GM19467 (cell line): ENCODE measurements around the gene THNSL1.
"Not testable (repeated sequence)": the region's sequence is repeated elsewhere in the genome, so short reads cannot be mapped to it uniquely, and the experiment has no call there.

ENCODE experiments used
- ATAC-seq: cut with Tn5 transposase; IDR thresholded peaks from one replicate; pipeline ENCODE4 v1.9.1; 2021; ENCODE audit warnings: mild to moderate bottlenecking, moderate library complexity; ENCODE audit not compliant: unreplicated experiment

Gene THNSL1

DNA sequence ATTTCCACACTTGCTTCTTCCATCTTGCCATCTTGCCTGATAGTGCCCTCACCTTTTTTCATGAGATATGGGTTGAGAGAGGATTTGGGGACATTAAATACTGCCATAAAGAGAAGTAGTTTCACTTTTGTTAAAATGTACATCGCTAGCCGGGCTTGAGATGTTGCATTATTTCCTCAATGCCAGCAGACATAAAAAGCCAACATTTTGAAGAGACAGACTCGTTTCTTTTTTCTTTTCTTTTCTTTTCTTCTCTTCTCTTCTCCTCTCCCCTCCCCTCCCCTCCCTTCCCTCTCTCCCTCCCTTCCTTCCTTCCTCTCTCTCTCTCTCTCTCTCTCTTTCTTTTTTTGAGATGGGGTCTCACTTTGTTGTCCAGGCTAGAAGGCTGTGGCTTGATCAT, 18.4 kb upstream of the THNSL1 start:
- ATAC-seq: no peak

DNA sequence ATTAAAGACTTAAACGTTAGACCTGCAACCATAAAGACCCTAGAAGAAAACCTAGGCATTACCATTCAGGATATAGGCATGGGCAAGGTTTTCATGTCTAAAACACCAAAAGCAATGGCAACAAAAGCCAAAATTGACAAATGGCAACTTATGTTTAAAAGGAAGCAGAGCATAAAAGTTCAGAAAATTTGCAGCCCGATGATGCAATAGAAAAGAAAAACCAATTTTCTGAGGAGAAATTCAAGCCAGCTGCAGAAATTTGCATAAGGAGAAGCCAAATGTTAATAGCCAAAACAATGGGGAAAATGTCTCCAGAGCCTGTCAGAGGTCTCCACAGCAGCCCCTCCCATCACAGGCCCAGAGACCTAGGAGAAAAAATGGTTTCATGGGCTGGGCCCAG, 4.8 kb upstream of the THNSL1 start:
- ATAC-seq: not testable (repeated sequence)

DNA sequence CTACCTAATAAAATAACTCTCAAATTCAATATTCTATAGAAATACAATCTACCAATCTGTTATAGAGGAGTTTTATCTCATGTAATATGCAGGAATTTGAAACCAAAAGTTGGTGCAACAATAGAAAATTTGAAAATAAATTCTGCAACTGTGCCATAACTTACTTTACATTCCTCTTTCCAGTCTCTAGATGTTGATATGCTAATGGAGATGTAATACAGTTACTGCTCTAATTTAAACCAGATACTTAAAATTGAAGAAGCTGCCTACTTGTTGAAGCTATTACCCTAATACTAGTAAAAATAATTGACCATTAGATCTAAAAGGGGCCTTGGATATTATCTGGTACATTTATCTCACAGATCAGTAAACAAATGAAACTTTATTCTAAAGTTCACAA, 1.8 kb upstream of the THNSL1 start:
- no peak for ATAC-seq

- ATAC-seq: peak; percentile 60
These were observed 510 bp upstream of the THNSL1 start, which contains the start of gene ENKUR for GRCh38 chr10:25015828-25016375. Gene ENKUR (minus strand): TSS chr10:25016158. CDS start chr10:25015936, 222 bp downstream.

GRCh38 chr10:25017154-25017590, 760 bp downstream of the THNSL1 start:
- peak; percentile 0 for ATAC-seq

GRCh38 chr10:25017661-25018060, 1.2 kb downstream of the THNSL1 start:
- ATAC-seq: no peak

- ATAC-seq: no peak
These were observed 2.3 kb downstream of the THNSL1 start for GRCh38 chr10:25018703-25019102.

GRCh38 chr10:25023278-25023677, 6.9 kb downstream of the THNSL1 start:
- no peak for ATAC-seq

- no peak for ATAC-seq
These were observed 8.1 kb downstream of the THNSL1 start for GRCh38 chr10:25024528-25024927.

GRCh38 chr10:25026463-25026862, 10.1 kb downstream of the THNSL1 start:
- no peak for ATAC-seq

DNA sequence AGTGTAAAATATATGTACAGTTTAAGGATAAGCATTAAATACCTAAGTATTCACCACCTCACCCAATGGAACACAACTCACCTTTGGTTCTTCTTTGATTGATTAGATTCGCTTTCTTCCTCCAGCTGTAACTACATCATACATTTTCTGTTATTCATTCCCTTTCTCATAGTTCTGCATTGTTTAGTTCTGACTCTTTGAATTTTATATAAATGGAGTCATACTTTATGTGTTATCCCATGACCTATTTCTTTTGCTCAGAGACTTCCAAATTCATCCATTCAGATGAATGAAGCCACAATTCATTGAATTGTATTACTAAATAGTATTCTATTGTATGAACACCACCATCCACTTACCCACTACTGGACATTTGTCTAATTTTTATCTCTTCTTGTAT, 12.3 kb downstream of the THNSL1 start:
- no peak for ATAC-seq

GRCh38 chr10:25029519-25029918, 13.1 kb downstream of the THNSL1 start:
- ATAC-seq: no peak

- no peak for ATAC-seq
These were observed 20.0 kb downstream of the THNSL1 start for GRCh38 chr10:25036381-25036780.

DNA sequence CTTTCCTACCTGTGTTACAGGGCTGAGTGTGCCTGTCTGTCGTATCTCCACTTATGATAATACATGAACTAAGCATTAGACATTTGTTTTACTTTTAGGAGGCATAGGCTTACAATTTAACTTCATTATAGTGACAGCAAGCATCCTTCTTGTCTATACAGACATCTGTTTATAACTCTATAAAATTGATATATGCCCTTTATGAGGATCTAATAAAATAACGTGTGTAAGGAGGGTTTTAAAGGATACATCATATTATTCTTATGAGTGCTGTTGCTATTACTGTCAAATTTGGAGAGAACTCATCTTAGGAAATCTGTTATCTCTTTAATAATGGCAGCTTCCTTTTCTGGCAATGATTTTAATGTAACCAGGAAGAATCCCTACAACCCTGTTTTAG, 21.9 kb downstream of the THNSL1 start:
- no peak for ATAC-seq

GRCh38 chr10:25039531-25039930, 23.1 kb downstream of the THNSL1 start:
- no peak for ATAC-seq

DNA sequence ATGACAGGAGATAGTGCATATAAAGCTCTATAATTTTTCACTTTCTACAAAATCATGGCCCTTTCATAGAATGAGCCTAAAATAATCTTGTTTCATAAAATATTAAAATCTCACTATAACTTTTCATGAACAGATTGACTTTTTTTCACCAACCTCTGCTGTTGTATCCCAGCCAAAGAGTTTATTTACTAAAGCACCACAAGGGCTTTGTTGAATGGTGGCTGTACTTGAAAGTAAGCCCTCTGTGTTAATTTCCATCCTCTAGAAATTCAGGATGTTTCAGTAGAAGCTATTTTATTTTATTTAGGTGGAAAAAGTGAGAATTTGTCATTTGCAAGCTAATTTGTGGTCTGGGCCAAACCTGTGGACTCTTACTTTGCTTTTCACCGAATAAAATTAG, 30.2 kb downstream of the THNSL1 start:
- no peak for ATAC-seq

DNA sequence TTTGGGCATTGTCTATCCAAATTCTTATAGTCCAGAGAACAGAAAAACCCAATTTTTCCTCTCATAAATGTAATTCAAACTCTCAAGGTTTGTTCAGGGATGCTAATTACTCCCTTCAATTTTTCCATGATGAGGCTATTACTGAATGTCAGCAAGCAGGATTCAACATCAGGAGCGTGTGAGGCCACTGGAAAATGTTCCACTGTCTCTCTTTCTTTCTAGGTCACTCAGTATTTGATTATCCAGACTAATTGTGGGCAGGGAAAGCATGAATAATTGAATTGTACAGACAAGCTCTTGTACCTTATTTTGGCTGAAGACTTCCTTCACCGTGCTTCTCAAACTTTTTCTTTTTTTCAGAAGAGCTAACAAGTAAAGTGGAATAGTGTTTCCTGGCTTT, 30.7 kb downstream of the THNSL1 start:
- ATAC-seq: no peak

- ATAC-seq: no peak
These were observed 31.3 kb downstream of the THNSL1 start for GRCh38 chr10:25047591-25048301.

DNA sequence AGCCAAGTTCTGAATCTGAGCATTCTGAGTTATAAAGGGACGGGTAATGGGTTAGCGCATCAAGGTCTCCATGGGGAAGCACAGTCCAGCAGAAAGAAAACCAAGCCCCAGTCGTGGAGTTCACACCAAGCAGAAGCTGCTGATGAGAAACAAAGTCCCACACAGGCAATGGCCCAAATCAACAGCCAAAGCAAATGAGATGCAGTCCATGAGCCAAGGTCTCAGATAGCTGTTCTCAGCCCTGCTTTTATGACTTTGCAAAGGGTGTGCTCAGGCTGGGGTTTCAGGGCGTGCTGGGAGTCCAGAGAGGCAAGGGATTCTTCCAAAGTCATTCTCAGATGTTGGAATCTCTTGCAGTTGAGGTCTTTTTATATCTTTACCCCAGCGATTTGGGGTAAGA, 32.0 kb downstream of the THNSL1 start:
- ATAC-seq: no peak

DNA sequence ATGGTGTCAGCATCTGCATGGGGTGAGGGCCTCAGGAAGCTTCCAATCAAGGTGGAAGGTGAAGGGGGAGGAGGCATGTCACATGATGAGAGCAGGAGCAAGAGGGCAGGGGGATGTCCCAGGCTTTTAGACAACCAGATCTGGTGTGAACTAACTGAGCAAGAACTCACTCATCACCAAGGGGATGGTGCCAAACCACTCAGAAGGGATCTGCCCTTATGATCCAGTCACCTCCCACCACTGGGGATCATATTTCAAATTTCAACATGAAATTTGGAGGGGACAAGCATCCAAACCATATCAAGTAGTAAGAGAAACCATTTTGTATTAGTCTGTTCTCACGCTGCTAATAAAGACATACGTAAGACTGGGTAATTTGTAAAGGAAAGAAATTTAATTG, 33.6 kb downstream of the THNSL1 start:
- ATAC-seq: no peak

DNA sequence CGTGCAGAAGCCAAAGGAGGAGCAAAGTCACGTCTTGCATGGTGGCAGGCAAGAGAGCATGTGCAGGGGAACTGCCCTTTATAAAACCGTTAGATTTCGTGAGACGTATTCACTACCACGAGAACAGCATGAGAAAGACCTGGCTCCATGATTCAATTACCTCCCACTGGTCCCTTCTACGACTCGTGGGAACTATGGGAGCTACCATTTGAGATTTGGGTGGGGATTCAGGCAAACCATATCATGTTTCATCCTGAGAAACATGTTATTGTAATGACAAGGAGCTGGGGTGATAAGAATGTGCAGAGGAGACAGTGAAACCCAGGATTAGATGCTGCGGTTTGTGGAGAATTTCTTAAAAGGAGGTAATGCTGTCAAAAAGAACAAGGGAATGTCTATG, 34.0 kb downstream of the THNSL1 start:
- ATAC-seq: no peak

GRCh38 chr10:25052012-25052411, 35.6 kb downstream of the THNSL1 start:
- ATAC-seq: no peak

- ATAC-seq: no peak
These were observed 40.3 kb downstream of the THNSL1 start for GRCh38 chr10:25056726-25057125.
